Astrocyte of the spinal cord (primary cell): ENCODE results near the gene MT1B.

Source experiments
- DNase-seq: peaks from one replicate; pipeline ENCODE4 v3.0.0; 2011; ENCODE audit warnings: low read depth, low spot score
- H3K4me3 ChIP-seq: 2 replicates; pipeline ENCODE4 v1.5.1; 2011; ENCODE audit warnings: low read depth, mild to moderate bottlenecking, low read length, moderate library complexity
- CTCF ChIP-seq: IDR thresholded peaks from 2 replicates; pipeline ENCODE4 v1.5.1; 2012; ENCODE audit warnings: low read depth, mild to moderate bottlenecking, low read length, inconsistent platforms
- in situ Hi-C: cut with HindIII; loops from 2 replicates; pipeline ENCODE4 v1.10.0; 2017; ENCODE audit warnings: low sequenced_read_pairs

MT1B gene

DNA sequence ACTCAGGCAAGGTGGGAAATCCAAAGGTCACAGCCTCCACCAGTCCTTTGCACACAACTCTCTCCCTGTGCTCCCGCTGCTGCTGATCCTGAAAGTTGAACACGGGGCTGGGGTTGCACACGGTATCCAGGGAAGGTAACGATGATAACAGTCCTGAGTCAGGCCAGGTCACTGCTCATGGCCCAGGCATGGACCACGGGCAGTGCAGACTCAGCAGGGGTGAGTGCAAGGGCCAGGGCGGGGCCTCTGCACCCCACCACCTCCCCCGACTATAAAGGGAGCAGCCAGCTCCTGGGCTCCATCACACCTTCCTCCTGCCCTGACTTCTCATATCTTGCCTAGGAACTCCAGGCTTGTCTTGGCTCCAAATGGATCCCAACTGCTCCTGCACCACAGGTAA lies at the start of gene MT1B:
MT1B (plus strand) TSS at position 301 of the 400 bp plus-strand sequence; CDS start at position 369, 68 bp downstream.
- in situ Hi-C loops: no loop called here
- no peak within 1 kb of the TSS for H3K4me3 ChIP-seq
- DNase-seq: no peak
- no peak for TF ChIP-seq CTCF

GRCh38 chr16:56603589-56603988 lies 48.1 kb upstream of the MT1B start:
- in situ Hi-C loops: no loop called here
- no peak overlapping the region for H3K4me3 ChIP-seq
- peak; percentile 49 for TF ChIP-seq CTCF
- no peak for DNase-seq

- no peak for TF ChIP-seq CTCF
- in situ Hi-C loops: no loop called here
- H3K4me3 ChIP-seq: no peak overlapping the region
- no peak for DNase-seq
These were observed 46.7 kb upstream of the MT1B start for GRCh38 chr16:56604966-56605365.

GRCh38 chr16:56605475-56605874 lies 46.2 kb upstream of the MT1B start:
- no peak for DNase-seq
- in situ Hi-C loops: no loop called here
- no peak overlapping the region for H3K4me3 ChIP-seq
- no peak for TF ChIP-seq CTCF

DNA sequence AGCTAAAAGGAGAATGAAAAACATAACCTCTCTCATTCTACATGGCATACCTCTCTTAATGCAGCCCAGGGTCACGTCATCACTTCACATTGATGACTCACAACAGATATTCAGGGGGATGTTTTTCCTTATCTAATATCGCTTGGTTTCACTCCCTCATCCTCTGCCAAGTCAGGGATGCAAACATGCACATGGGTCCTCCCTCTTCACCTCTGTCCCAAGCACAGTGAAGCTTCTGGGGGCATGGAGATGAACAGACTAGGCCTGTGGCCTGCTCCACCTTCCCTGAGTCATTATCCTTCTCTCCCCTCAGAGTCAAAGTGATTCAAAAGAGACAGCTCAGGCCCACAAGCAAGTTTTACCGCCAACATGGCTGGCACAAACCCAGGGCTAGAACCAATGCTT lies 45.6 kb upstream of the MT1B start:
- H3K4me3 ChIP-seq: no peak overlapping the region
- no peak for DNase-seq
- TF ChIP-seq CTCF: no peak
- in situ Hi-C loops: no loop called here

DNA sequence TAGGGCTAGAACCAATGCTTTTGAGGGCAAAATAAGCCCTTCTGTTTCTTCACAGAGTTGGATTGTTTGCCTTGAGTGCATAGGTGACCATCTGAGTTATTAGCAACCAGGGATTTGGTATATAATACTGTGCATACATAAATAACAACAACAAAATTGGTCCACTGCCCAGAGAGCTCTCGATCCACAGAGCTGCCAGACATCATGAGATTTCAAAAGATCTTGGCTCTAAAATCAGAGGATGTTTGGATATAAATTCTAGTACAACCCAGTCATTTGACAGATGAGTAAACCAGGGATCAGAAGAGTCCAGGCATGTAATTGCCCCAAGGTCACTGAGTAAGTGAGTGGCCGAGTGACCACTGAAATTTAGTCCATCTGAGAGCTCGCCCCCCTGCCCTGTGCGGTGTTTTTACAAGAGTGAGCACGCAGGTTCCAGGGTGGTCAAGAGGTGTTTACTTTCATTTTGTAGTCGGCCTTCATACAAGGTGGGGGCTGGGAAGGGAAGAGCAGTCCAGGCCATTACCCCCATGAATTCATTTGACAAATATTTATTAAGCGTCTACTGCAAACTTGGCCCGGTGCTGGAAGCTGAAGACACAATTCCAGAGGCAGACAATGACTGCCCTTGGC lies 45.1 kb upstream of the MT1B start:
- in situ Hi-C loops: no loop called here
- peak overlapping the region; percentile 7 for H3K4me3 ChIP-seq
- TF ChIP-seq CTCF: no peak
- peak; percentile 89 for DNase-seq
